ENCODE data around the gene PDP2. TPM values are rescaled to one million over a fixed set of nuclear protein-coding genes. Genes with fewer than 3 reads are reported as not detected.

The PDP2 gene
- total RNA-seq, 1 experiment from 2014 or later, result 42.0 TPM

- TF ChIP-seq EZH2 (IDR thresholded peaks at IDR 0.05; ENCODE audit: borderline replicate concordance, low read depth, low read length, poor library complexity, severe bottlenecking) (no peak), CTCF (conservative IDR thresholded peaks at IDR 0.05; ENCODE audit: low read depth, low read length) (no peak)
- intact Hi-C loops (cut with micrococcal nuclease; ENCODE audit: unreplicated experiment), result no loop called here
- no peaks in the 10 kb centered on the region for H3K9me3 ChIP-seq (ENCODE audit: low read depth, low read length, poor library complexity, severe bottlenecking)
- H3K4me3 ChIP-seq (ENCODE audit: low read depth, low read length, poor library complexity, severe bottlenecking), result no peak overlapping the region
- no TSS peak for BruUV-seq (replicated peaks)
- POLR2A ChIA-PET (ENCODE audit: low non-redundant PET), result no interaction called here
- H3K27me3 ChIP-seq (replicated peaks; ENCODE audit: insufficient read depth, low read depth, low read length, poor library complexity), result no peaks in the 10 kb centered on the region
- no peaks in the 10 kb centered on the region for H3K36me3 ChIP-seq (ENCODE audit: insufficient read depth, low read length, poor library complexity, severe bottlenecking)
- H3K4me1 ChIP-seq (ENCODE audit: insufficient read depth, low read length, poor library complexity, severe bottlenecking), result peaks cover 24% of the 10 kb centered on the region
- no peak overlapping the region for H3K27ac ChIP-seq (ENCODE audit: low read depth, low read length, poor library complexity, severe bottlenecking)
- CTCF ChIA-PET, result interaction anchor here (0.6 to 2.0 kb wide), 2 partner anchors 12 to 14 kb away, joined by 5 to 8 read pairs; no protein-coding TSS in a partner anchor
- no peak for DNase-seq (ENCODE audit: low spot score)
These were observed 24.1 kb upstream of the PDP2 start for GRCh38 chr16:66856184-66856730.

GRCh38 chr16:66856801-66857200, 23.5 kb upstream of the PDP2 start:
- no TSS peak for BruUV-seq (replicated peaks)
- Histone ChIP-seq H3K4me1 (ENCODE audit: insufficient read depth, low read length, poor library complexity, severe bottlenecking) (peaks cover 25% of the 10 kb centered on the region), H3K4me3 (ENCODE audit: low read depth, low read length, poor library complexity, severe bottlenecking) (no peak overlapping the region), H3K36me3 (ENCODE audit: insufficient read depth, low read length, poor library complexity, severe bottlenecking) (no peaks in the 10 kb centered on the region), H3K9me3 (ENCODE audit: low read depth, low read length, poor library complexity, severe bottlenecking) (no peaks in the 10 kb centered on the region), H3K27ac (ENCODE audit: low read depth, low read length, poor library complexity, severe bottlenecking) (no peak overlapping the region), H3K27me3 (replicated peaks; ENCODE audit: insufficient read depth, low read depth, low read length, poor library complexity) (no peaks in the 10 kb centered on the region)
- ChIA-PET POLR2A (ENCODE audit: low non-redundant PET) (no interaction called here), CTCF (interaction anchor here (0.6 kb wide), 1 partner anchor 13 kb away, joined by 5 read pairs; no protein-coding TSS in a partner anchor)
- intact Hi-C loops (cut with micrococcal nuclease; ENCODE audit: unreplicated experiment), result no loop called here
- TF ChIP-seq CTCF (conservative IDR thresholded peaks at IDR 0.05; ENCODE audit: low read depth, low read length), result no peak
- no peak for TF ChIP-seq EZH2 (IDR thresholded peaks at IDR 0.05; ENCODE audit: borderline replicate concordance, low read depth, low read length, poor library complexity, severe bottlenecking)
- no peak for DNase-seq (ENCODE audit: low spot score)

GRCh38 chr16:66857437-66857836, 22.9 kb upstream of the PDP2 start:
- DNase-seq (ENCODE audit: low spot score), result no peak
- H3K9me3 ChIP-seq (ENCODE audit: low read depth, low read length, poor library complexity, severe bottlenecking), result no peaks in the 10 kb centered on the region
- POLR2A ChIA-PET (ENCODE audit: low non-redundant PET), result no interaction called here
- peaks cover 25% of the 10 kb centered on the region for H3K4me1 ChIP-seq (ENCODE audit: insufficient read depth, low read length, poor library complexity, severe bottlenecking)
- no peaks in the 10 kb centered on the region for H3K36me3 ChIP-seq (ENCODE audit: insufficient read depth, low read length, poor library complexity, severe bottlenecking)
- no peak for TF ChIP-seq CTCF (conservative IDR thresholded peaks at IDR 0.05; ENCODE audit: low read depth, low read length)
- TF ChIP-seq EZH2 (IDR thresholded peaks at IDR 0.05; ENCODE audit: borderline replicate concordance, low read depth, low read length, poor library complexity, severe bottlenecking), result no peak
- intact Hi-C loops (cut with micrococcal nuclease; ENCODE audit: unreplicated experiment), result no loop called here
- CTCF ChIA-PET, result no interaction called here
- H3K27ac ChIP-seq (ENCODE audit: low read depth, low read length, poor library complexity, severe bottlenecking), result no peak overlapping the region
- no peaks in the 10 kb centered on the region for H3K27me3 ChIP-seq (replicated peaks; ENCODE audit: insufficient read depth, low read depth, low read length, poor library complexity)
- no peak overlapping the region for H3K4me3 ChIP-seq (ENCODE audit: low read depth, low read length, poor library complexity, severe bottlenecking)
- no TSS peak for BruUV-seq (replicated peaks)
